ENCODE data around the gene FHOD1.

FHOD1 gene

DNA sequence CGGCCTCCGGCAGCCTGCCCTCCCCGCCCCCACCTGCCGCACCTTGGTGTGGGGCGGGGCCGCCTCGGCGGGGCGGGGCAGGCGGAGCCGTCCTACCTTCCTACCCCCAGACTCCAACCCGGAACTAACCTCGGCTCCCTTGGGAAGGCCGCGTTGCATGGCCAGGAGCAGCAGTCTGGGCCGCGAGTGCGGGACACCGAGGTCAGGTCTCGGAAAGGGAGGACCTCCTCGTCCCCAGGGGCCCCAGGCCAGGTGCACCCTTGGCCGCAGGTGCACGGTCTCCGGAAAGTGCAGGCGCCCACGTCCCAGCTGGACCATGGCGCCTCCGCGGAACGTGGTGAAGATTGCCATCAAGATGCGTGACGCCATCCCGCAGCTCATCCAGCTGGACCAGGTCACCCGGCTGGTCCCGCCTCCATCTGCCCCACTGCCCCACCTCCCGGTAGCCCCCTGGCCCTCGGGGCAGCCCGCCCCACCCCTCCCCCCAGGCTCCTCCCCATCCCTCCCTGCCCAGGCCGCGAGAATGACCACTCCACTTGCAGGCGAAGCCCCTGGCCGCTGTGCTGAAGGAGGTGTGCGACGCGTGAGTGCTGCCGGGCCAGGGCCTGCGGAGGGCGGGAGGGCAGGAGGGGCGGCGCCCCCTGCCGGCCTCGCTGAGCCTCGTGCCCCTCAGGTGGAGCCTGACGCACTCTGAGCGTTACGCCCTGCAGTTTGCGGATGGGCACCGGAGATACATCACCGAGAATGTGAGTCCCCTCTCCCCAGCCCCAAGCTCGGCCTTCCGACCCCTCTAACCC, 48.1 kb downstream of the FHOD1 start, which contains the start of gene ELMO3:
TSS of gene ELMO3 (plus strand) at position 121 of the 797 bp plus-strand sequence. CDS start at position 317, 196 bp downstream.
- no peaks in the 10 kb centered on the region for H3K9me3 ChIP-seq (ENCODE audit: control insufficient read depth, insufficient read depth, low read depth, low read length)
- H3K27ac ChIP-seq (ENCODE audit: extremely low read depth, low read depth, low read length) = no peak within 1 kb of the TSS
- H3K36me3 ChIP-seq (ENCODE audit: control insufficient read depth in 2 of 2, insufficient read depth in 1 of 2, low read length in 2 of 2) = peaks cover 7 to 89% of the 10 kb centered on the region in 2 experiments; a peak in 2 of 3 replicates
- no peak within 1 kb of the TSS for H3K4me3 ChIP-seq (ENCODE audit: low read depth, low read length)
- TF ChIP-seq KLF8 (tag by site-specific recombination; IDR thresholded peaks at IDR 0.05) = peak; percentile 59; the same call in 1 of the 2 replicates
- TF ChIP-seq FEZF1 (tag by site-specific recombination; IDR thresholded peaks at IDR 0.05) = no peak
- no peak for TF ChIP-seq ZSCAN23 (tag by site-specific recombination; IDR thresholded peaks at IDR 0.05)
- TF ChIP-seq KLF1 (tag by site-specific recombination; IDR thresholded peaks at IDR 0.05) = peak; percentile 59
- no peak for TF ChIP-seq ATF2 (tag by site-specific recombination; IDR thresholded peaks at IDR 0.05; ENCODE audit: low read depth)
- ChIA-PET CTCF (interaction anchor here (0.7 to 2.2 kb wide), 3 partner anchors 9 to 26 kb away, joined by 3 to 7 read pairs (median 4); no protein-coding TSS in a partner anchor), POLR2A (interaction anchor here (0.6 to 2.1 kb wide), 5 partner anchors 8 to 87 kb away, joined by 3 to 11 read pairs (median 3); partner anchors contain the start of gene TMEM208)
- no peaks in the 10 kb centered on the region for H3K4me1 ChIP-seq (ENCODE audit: control insufficient read depth, insufficient read depth, low read length)

DNA sequence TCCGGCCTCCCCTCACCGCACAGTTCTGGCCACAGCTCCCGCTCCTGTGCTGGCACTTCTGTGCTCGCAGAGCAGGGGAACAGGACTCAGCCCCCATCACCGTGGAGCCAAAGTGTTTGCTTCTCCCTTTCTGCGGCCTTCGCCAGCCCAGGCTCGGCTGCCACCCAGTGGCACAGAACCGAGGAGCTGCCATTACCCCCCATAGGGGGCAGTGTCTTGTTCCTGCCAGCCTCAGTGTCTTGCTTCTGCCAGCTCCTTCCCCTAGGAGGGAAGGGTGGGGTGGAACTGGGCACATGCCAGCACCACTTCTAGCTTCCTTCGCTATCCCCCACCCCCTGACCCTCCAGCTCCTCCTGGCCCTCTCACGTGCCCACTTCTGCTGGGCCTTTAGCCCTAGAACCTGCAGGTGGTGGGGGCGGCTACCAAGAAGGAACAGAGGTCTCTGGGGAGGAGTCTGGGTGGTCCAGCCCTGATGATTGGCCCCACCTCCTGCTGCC, 49.0 kb downstream of the FHOD1 start:
- Histone ChIP-seq H3K27ac (ENCODE audit: extremely low read depth, low read depth, low read length) (no peak overlapping the region), H3K9me3 (ENCODE audit: control insufficient read depth, insufficient read depth, low read depth, low read length) (no peaks in the 10 kb centered on the region), H3K36me3 (ENCODE audit: control insufficient read depth in 2 of 2, insufficient read depth in 1 of 2, low read length in 2 of 2) (peaks cover 7 to 89% of the 10 kb centered on the region in 2 experiments; a peak in 2 of 3 replicates), H3K4me1 (ENCODE audit: control insufficient read depth, insufficient read depth, low read length) (peaks cover 3% of the 10 kb centered on the region), H3K4me3 (ENCODE audit: low read depth, low read length) (no peak overlapping the region)
- ChIA-PET CTCF (interaction anchor here (0.5 to 2.2 kb wide), 10 partner anchors 10 to 265 kb away, joined by 3 to 10 read pairs (median 3); partner anchors contain the start of gene MATCAP1), POLR2A (interaction anchor here (0.6 to 2.1 kb wide), 12 partner anchors 9 to 237 kb away, joined by 3 to 11 read pairs (median 3); partner anchors contain the start of genes CES3 and TMEM208)
- TF ChIP-seq SETDB1 (IDR thresholded peaks at IDR 0.05; ENCODE audit: insufficient read length, low read length) (no peak), KLF16 (tag by site-specific recombination; IDR thresholded peaks at IDR 0.05) (0 out of 2 replicates have a peak, but pooled peaks have one; percentile 20), CTCF (tag by site-specific recombination; IDR thresholded peaks at IDR 0.05) (peak; percentile 98), PRDM10 (tag by site-specific recombination; IDR thresholded peaks at IDR 0.05) (peak; percentile 29; the same call in 1 of the 2 replicates), ZIC2 (tag by site-specific recombination; IDR thresholded peaks at IDR 0.05) (0 out of 2 replicates have a peak, but pooled peaks have one; percentile 7), ZNF600 (tag by site-specific recombination; IDR thresholded peaks at IDR 0.05) (peak; percentile 71), ZNF10 (tag by site-specific recombination; IDR thresholded peaks at IDR 0.05) (0 out of 2 replicates have a peak, but pooled peaks have one; percentile 8), GLIS2 (tag by site-specific recombination; IDR thresholded peaks at IDR 0.05) (peak; percentile 16; the same call in 1 of the 2 replicates)
- TF ChIP-seq, protein P1, sequence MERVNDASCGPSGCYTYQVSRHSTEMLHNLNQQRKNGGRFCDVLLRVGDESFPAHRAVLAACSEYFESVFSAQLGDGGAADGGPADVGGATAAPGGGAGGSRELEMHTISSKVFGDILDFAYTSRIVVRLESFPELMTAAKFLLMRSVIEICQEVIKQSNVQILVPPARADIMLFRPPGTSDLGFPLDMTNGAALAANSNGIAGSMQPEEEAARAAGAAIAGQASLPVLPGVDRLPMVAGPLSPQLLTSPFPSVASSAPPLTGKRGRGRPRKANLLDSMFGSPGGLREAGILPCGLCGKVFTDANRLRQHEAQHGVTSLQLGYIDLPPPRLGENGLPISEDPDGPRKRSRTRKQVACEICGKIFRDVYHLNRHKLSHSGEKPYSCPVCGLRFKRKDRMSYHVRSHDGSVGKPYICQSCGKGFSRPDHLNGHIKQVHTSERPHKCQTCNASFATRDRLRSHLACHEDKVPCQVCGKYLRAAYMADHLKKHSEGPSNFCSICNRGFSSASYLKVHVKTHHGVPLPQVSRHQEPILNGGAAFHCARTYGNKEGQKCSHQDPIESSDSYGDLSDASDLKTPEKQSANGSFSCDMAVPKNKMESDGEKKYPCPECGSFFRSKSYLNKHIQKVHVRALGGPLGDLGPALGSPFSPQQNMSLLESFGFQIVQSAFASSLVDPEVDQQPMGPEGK (tag by site-specific recombination; IDR thresholded peaks at IDR 0.05) = peak; percentile 25; the same call in 1 of the 2 replicates
- TF ChIP-seq, protein P2, sequence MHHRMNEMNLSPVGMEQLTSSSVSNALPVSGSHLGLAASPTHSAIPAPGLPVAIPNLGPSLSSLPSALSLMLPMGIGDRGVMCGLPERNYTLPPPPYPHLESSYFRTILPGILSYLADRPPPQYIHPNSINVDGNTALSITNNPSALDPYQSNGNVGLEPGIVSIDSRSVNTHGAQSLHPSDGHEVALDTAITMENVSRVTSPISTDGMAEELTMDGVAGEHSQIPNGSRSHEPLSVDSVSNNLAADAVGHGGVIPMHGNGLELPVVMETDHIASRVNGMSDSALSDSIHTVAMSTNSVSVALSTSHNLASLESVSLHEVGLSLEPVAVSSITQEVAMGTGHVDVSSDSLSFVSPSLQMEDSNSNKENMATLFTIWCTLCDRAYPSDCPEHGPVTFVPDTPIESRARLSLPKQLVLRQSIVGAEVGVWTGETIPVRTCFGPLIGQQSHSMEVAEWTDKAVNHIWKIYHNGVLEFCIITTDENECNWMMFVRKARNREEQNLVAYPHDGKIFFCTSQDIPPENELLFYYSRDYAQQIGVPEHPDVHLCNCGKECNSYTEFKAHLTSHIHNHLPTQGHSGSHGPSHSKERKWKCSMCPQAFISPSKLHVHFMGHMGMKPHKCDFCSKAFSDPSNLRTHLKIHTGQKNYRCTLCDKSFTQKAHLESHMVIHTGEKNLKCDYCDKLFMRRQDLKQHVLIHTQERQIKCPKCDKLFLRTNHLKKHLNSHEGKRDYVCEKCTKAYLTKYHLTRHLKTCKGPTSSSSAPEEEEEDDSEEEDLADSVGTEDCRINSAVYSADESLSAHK (tag by site-specific recombination; IDR thresholded peaks at IDR 0.05) = no peak
- TF ChIP-seq, protein P3, sequence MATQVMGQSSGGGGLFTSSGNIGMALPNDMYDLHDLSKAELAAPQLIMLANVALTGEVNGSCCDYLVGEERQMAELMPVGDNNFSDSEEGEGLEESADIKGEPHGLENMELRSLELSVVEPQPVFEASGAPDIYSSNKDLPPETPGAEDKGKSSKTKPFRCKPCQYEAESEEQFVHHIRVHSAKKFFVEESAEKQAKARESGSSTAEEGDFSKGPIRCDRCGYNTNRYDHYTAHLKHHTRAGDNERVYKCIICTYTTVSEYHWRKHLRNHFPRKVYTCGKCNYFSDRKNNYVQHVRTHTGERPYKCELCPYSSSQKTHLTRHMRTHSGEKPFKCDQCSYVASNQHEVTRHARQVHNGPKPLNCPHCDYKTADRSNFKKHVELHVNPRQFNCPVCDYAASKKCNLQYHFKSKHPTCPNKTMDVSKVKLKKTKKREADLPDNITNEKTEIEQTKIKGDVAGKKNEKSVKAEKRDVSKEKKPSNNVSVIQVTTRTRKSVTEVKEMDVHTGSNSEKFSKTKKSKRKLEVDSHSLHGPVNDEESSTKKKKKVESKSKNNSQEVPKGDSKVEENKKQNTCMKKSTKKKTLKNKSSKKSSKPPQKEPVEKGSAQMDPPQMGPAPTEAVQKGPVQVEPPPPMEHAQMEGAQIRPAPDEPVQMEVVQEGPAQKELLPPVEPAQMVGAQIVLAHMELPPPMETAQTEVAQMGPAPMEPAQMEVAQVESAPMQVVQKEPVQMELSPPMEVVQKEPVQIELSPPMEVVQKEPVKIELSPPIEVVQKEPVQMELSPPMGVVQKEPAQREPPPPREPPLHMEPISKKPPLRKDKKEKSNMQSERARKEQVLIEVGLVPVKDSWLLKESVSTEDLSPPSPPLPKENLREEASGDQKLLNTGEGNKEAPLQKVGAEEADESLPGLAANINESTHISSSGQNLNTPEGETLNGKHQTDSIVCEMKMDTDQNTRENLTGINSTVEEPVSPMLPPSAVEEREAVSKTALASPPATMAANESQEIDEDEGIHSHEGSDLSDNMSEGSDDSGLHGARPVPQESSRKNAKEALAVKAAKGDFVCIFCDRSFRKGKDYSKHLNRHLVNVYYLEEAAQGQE (tag by site-specific recombination; IDR thresholded peaks at IDR 0.05) = no peak

Measured in HEK293 (cell line).